GM21360 (cell line): Measurements from ENCODE around the gene KIF5C.

ENCODE experiments used
- ATAC-seq: cut with Tn5 transposase; IDR thresholded peaks from one replicate; pipeline ENCODE4 v1.9.1; 2021; ENCODE audit warnings: mild to moderate bottlenecking, moderate library complexity; ENCODE audit not compliant: unreplicated experiment

The KIF5C gene

DNA sequence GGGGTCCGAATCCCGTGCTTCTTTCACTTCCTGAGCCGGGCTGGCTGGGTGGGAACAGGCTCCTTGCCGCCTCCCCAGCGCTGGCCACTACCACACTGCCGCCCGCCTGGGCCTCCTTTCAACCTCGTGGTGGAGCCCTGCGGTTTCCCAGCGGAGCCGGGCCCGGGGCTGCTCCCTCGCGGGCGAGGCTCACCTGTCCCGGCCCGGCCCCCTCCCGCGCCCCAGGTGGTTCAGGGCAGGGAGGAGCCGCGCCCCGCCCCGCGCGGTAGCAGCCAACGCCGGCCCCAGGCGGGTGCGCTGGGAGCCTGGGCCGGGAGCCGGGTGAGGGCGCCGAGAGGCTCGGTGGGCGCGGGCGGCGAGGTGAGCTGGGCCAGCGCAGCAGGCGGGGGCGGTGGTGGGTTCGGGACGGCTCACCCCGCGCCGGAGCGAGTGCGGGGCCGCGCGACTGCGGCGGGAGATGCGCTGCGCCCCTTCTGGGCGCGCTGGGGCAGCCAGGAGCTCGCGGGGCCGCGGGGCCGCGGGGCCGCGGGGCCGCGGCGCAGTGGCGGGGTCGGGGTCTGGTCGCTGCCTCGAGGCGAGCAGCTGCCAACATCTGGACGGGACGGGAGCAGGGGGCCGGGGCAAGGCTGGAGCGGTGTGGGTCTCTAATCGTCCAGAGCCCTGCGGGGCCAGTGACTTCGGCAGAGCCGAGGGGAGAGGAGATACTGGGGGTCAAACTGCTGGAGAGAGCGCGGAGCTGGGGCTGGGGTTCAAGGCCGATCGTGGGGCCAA lies 163.6 kb downstream of the KIF5C start, which contains the start of gene LYPD6B:
Gene LYPD6B (plus strand): TSS at position 258 of the 771 bp plus-strand sequence. CDS start 92,250 bp downstream, outside the sequence.
- ATAC-seq, result peak; percentile 61

DNA sequence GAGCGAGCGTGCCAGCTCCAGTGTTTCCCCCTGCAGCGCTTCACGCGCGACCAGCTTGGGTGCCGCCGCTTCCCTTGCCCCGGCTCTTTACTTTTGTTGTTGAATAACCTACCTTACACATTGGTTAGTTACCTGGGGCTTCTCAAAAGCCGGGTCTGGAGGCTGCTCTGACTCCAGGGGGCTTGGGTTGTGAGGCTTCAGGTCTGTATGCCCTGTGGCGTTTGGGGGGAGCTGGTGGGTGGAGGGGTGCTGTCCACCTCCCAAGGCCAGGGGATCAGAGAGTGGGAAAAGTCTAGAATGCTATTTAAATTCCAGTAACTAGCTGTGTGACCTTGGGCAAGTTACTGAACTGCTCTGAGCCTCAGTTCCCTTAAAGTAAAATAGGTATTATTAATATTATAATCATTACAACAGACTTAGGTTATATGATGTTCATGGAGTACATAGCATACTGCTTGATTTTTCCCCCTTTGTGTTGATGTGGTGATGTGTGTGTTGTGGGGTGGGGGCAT lies 164.2 kb downstream of the KIF5C start:
- no peak for ATAC-seq

DNA sequence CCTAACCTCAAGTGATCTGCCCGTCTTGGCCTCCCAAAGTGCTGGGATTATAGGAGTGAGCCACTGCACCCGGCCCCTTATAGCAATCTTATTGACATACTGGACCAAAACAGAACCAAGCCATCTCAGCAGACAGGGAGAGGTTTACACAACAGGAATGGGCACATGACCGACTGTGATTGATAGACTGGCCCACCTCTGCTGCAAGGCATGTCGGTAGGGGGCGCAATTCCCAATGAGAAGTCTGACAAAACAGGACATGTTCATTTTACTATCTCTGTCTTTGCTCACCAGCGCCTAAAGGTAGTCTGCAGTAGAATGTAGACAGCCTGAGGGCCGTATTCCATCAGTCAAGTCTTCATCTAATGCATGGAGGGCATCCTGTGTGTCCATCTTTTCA lies 165.4 kb downstream of the KIF5C start:
- ATAC-seq, result peak; percentile 30

DNA sequence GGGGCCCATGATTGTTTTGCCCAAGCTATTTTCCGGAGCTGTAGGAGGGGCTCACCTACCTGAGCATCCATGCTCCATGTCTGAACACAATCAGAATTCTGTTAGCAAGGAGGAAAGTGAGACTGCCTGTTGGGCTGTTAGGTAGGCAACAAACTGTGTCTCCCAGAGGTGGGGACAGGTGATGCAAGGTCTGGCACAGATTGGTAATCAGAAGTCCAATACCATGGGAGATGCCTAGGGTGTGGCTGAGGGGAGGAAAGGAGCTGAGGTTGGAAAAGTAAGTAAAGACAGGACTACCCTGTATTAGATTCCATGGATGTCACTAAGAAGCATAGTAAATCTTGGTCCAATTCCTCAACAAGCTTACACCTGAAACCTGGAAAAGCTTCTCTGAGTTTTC lies 166.5 kb downstream of the KIF5C start:
- ATAC-seq, result no peak

DNA sequence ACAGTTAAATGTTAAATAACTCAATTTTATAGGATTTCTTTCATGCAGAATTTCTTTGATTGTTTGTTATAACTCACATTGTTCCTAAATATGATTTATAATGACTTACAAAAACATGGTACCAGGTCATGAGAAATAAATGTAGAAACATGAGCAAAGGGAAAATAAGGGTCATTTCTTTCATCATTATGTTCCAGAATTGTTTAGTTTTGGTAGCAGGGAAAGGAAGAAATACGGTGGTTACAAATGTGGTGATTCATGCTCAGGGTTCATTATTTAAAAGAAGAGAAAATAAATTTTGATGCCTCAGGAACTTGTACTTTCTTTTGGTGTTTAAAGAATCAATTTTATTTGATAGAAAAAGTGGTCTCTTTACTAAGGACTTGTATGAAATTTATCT lies 167.9 kb downstream of the KIF5C start:
- no peak for ATAC-seq

DNA sequence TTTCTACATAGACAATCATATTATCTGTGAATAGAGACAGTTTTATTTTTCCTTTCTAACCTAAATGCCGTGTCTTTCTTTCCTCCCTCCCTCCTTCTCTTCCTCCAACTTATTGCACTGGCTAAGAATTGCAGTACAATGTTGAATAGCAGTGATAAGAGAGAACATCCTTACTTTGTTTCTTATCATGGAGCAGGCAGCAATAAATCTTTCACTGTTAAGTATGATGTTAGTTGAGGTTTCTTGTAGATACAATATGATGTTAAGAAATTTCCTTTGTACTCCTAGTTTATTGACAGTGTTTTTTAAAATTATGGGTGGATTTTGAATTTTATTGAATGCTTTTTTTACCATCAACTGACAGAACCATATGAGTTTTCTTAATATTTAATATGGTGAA lies 169.5 kb downstream of the KIF5C start:
- no peak for ATAC-seq

DNA sequence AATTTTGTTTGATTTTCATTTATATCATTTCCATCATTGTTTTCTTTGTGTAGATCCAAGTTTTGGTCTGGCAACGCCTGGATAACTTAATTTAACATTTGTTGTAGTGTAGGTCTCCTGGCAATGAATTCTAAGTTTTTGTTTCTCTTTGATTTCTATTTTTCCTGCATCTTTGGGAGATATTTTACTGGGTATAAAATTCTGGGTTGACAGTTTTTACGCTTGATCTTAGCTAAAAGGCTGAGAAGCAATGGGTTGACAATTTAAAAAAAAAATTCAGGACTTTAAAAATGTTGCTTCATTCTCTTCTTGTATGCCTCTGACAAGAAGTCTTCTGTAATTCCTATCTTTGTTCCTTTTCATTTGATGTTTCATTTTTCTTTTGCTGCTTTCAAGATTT lies 172.1 kb downstream of the KIF5C start:
- ATAC-seq, result no peak

DNA sequence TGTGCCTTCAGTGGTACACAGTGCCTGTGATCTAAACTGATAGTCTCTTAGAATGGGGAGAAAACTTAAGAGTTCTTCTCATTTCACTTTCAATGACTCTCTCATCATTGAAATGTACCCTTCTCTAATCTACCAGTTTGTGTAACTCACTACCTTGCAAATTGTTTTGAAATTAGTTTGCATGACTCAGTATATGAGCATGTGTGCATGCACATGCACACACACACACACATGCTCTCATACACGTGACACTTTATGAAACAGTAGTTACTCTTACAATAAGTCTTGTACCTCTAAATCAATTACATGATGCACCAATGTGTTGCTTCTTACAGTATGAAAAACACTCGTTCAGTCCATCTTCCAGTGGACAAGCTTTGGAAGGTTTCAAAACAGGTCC lies 174.1 kb downstream of the KIF5C start:
- no peak for ATAC-seq

DNA sequence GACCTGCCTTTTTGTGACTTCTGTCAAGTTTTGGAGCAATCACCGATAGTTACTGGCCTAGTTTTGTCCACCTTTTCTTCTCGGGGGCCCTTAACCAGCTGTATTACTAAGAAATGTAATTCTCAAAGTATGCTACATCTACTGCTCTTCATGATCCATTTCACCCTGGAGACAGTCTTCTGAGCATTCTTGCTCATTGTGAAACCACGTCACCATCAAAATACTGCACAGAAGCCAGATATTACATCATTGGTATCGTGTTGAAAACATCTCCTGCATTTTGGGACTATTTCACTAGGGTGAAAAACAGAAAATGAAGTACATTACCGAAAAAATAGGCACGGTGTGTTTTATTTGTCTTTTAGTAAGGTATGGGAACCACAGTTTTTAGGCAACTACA lies 175.2 kb downstream of the KIF5C start:
- ATAC-seq, result peak; percentile 95

DNA sequence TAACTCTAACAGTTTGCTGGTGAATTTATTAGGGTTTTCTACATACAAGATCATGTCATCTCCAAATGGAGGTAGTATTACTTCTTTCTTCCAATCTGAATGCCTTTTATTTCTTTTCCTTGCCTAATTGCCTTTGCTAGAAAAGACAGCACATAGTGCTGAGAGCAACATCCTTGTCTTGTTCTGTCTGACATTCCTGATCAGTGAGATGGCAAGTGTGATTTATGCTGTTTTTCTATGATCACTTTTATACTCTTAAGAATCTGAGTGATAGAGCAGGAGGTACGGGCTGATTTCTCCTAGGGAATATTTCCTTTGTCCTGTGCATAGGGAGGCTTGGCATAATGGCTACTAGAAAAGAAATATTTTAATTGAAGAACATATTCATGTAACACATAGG lies 180.7 kb downstream of the KIF5C start:
- ATAC-seq, result no peak

DNA sequence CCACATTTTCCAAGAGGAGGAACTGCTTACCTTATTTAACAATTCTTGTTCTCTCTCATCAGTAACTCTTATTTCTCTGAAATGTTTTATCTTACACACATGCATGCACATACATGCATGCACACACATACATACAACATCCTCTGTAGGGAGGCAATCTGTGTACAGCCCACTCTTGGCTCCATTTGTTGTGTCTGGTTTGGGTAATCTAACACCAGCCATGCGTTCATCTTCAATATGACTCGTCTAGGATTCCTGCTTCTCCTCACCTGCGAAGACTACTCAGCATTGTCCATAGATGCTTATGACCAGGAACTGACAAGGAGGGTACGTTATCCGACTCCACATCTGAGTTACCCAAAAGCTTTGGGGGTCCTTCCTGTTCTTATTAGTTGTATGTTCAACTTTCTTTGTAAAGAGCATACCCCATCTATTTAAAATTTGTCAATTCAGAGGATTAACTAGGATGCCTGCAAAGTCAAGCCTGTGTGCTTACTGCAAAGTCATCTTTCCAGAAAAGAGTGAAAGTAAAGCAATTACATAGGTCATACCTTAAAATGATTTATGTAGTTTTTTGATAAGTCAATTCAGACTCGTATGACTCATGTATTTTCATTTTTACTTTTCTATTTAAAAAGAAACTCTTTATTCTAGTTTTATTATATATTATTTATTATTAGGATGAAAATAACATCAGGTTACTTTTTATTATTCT lies 181.7 kb downstream of the KIF5C start:
- ATAC-seq, result no peak

DNA sequence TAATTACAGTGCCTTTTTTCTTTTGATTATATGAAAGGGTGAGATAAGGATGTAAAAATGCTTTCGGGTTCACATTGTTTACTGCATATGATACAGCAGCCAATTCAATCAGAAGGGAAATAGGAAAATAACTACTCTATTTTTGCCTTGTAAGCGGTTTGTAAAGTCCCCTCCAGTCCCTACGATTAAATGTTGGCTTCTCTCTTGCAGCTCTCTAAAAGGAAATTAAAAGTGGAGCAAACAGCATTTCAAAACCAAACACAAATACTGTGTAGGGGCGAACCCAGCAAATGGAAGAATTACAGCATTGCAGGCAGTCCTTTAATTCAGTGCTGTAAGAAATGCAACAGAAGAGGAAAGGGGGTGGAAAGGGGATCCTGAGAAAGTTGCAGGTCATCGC lies 182.4 kb downstream of the KIF5C start:
- ATAC-seq, result no peak

DNA sequence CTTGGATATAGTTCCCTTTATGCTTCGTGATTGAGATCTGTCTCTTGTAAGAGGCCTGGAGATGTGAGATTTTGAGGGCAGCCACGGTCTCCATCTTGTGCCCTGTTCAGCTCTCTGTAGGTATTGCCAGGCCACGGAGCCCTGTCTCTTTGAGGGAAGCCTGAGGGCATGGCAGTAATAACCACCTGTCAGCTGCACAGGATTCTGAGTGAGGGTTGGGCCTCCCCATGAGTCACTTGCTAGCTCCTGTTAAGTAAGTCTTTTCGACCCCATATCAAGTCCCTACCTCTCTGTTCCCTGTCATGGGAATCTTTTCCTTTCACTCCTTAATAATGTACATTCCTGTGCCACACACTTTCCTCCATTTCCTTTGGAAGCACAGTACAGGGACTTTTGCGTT lies 183.9 kb downstream of the KIF5C start:
- ATAC-seq, result no peak

DNA sequence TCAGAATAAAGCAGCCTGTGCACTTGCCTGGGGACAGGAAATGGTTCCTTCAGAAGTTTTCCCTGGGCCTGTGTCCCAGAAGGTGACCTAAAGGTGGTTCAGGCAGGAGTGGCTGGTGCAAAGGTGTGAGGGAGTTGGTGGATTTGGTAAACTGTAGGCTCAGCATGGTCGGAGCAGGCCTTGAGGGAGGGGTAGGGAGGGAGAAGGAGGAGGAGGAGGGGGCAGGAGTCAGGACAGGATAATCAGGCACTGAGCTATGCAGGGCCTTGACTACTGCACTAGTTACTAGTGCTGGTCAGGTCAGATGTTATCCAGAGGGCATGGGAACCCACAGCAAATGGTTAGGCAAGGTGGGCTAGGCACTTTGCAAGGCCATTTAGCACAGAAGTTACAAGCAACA lies 184.8 kb downstream of the KIF5C start:
- no peak for ATAC-seq

DNA sequence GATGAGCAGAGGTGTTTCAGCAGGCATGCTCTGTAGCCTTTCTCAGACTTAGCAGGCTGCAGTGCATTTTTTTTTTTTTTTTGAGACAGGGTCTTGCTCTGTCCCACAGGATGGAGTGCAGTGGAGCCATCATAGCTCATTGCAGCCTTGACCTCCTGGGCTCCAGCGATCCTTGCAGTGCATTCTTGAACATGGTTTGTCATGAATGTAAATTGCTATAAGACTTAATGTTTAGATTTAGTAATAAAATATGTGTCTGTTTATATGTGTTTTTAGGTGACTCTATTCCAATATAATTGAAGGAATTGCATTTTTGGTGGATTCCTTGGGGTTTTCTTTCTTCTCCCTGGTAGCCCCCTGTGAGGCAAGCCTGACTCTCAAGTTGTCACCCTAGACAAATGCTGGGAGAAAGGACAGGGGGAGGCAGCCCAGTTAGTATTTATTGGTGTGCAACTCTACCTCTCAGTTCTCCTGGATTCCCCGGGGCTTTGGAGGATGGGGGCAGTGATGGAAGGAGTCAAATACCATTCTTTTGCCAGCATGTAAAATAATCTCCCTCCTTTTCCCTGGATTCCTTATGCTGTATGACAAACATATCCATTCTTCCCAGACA lies 186.2 kb downstream of the KIF5C start:
- no peak for ATAC-seq

DNA sequence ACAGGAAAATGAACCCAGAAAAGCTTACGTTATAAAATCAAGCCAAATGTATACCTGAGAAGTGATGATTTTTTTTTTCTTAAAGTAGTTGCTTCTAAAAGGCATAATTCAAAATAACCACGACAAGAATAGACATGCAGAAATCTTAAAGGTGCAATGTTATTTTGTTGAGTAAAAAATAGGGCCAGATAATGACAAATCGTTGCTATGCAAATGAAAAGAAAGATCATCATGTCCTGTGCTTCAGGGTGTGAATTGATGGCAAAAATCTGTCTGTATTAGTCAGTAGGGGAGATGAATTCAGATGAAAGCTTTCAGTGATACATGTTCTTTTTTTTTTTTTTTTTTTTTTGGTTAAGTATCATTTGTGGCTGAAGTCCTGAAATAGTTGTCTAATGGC lies 187.5 kb downstream of the KIF5C start:
- ATAC-seq, result no peak

DNA sequence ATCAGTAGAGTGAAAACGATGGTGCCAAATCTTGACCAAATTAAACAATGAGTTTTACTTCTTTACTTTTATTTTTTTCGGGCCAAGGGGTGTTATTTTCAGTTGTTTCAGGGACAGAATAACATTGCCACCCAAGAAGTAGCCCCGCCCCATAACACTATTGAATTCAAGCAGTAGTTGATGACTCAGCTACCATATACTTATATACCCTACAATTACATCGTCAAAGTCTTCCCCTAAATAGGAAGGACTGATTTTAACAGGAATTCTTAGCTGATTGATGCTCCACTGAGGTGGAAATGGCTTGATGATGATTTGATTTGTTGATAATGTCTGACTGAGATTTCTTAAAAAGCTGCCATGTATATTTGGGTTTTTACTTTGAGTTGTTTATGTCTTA lies 188.2 kb downstream of the KIF5C start:
- ATAC-seq, result no peak

DNA sequence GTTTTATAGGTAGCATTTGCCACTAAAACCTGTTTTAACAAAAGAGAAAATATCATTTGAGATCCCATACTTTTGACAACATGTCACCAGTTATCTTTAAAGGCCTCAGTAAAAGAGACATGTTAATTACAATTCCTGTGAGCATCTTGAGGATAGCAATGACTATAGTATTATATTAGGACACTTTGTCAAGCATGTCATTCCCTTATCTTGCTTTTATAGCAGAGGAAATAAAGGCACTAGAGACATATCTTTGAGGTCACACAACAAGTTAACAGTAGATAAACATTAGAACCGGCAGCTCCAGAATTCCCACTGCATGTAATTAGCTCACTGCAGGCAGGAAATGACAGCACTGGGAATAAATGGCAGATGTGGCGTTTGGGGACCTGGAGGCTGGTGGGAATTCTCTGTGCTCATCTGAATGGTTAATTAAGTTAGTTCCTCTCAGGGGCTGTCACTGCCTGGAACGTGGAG lies 189.4 kb downstream of the KIF5C start:
- ATAC-seq, result no peak

DNA sequence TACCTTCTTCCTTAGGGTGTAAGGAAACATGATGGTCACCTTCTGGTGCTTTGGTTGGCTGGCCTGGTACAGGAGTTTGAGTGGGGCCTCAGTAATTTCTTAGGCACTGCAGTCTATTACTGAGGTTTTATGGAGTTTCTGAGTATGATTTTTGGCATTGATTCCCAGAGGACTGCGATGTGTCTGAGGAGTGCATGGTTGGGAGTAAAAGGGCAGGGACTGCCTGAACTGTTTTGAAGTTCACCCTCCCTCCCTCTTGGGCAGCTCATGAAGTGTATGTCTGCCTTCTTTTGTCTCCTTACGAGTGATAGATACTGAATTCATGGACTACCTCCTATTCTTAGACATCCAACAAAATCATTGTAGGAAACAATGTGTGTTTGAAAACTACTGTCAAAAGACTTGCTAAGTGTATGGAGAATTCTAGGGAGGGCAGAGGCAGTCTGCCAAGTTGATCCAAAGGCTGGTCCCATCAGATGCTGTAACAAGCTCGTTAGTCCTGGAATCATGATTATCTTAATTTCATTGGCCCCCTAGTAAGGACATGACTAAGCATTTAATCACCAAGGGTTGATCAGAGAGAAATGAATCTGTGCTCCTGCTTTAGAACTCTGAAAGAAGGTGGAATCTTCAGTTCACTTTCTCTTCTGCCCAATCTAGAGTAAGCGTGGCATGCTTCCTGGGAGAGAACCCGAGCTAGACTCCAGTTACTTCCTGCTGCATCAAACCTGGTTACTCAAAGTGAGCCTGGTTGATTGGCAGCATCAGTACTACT lies 190.0 kb downstream of the KIF5C start:
- no peak for ATAC-seq

DNA sequence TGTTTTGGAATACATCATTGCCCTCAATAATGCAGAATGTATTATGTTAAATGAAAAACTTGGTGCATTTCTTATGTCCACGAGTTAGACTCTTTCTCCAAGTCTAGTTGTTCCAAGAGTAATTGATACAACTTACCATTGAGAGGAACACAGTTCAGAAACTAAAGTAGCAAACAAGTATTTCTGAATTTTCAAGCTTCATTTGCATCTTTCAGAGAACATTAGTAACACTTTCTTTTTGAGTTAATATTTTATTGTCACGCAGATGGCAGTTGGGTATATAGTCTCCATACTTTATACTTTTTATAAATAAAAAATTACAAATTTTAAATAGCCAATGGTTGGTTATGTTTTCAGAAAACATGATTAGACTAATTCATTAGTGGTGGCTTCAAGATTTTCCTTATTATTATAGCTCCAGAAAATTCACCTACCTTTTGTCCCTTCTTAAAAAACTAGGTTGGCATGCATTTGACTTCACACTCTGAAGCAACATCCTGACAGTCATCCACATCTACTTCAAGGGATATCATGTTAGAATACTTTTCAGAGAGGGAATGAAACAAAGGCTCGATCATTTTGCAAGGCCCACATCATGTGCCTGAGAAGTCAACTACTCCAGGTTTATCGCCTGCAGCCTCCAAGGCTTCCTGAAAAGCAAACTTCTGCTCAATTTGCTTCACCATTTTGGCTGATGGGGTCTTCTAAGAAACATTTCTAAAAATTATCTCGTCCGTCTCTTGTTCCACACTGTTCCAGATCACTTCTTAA lies 193.4 kb downstream of the KIF5C start:
- no peak for ATAC-seq
